Stomach smooth muscle (tissue), 2 donors: Measurements from ENCODE around the gene GAA.
A peak's percentile ranks its signal among the peaks of the same experiment; 100 is the strongest.

Experiments used
- H3K27ac ChIP-seq: one replicate; pipeline ENCODE4 v1.7.0; 2013; ENCODE audit warnings: mild to moderate bottlenecking, low read length, inconsistent platforms
- H3K27me3 ChIP-seq, 2 donors: one replicate each; pipeline ENCODE4 v1.7.0; 2013; ENCODE audit warnings: low read length in 2 of 2; ENCODE audit not compliant: insufficient read depth in 2 of 2, control insufficient read depth in 1 of 2
- H3K36me3 ChIP-seq, 2 donors: one replicate each; pipeline ENCODE4 v1.7.0; 2013; ENCODE audit warnings: low read length in 2 of 2; ENCODE audit not compliant: control insufficient read depth in 2 of 2, insufficient read depth in 2 of 2
- H3K4me1 ChIP-seq: one replicate; pipeline ENCODE4 v1.7.0; 2013; ENCODE audit warnings: low read length; ENCODE audit not compliant: control insufficient read depth, insufficient read depth
- H3K4me3 ChIP-seq, 2 donors: one replicate each; pipeline ENCODE4 v1.7.0; 2013; ENCODE audit warnings: low read length in 2 of 2
- H3K9ac ChIP-seq, 2 donors: one replicate each; pipeline ENCODE4 v1.7.0; 2013; ENCODE audit warnings: low read length in 2 of 2, mild to moderate bottlenecking in 1 of 2
- H3K9me3 ChIP-seq, 2 donors: one replicate each; pipeline ENCODE4 v1.7.0; 2013; ENCODE audit warnings: low read length in 2 of 2; ENCODE audit not compliant: control insufficient read depth in 2 of 2
- donor health status: healthy.
- donor health status: Pancreatic carcinoma.

GAA gene

GRCh38 chr17:80101011-80101945, at the start of gene GAA:
TSS of gene GAA (plus strand) at chr17:80101581. CDS start at chr17:80104587, 3,006 bp downstream.
- Histone ChIP-seq H3K27me3 (no peaks in the 10 kb centered on the region), H3K36me3 (no peaks in the 10 kb centered on the region), H3K4me3 (peak within 1 kb of the TSS; percentile 89 to 94), H3K4me1 (peaks cover 21% of the 10 kb centered on the region), H3K27ac (peak within 1 kb of the TSS; percentile 82), H3K9ac (peak within 1 kb of the TSS; percentile 86 to 88), H3K9me3 (no peaks in the 10 kb centered on the region)

- H3K4me1 ChIP-seq = no peaks in the 10 kb centered on the region
- H3K27ac ChIP-seq = no peak overlapping the region
- no peak overlapping the region for H3K9ac ChIP-seq
- H3K9me3 ChIP-seq = no peaks in the 10 kb centered on the region
- H3K4me3 ChIP-seq = no peak overlapping the region
- no peaks in the 10 kb centered on the region for H3K27me3 ChIP-seq
- peaks cover 9 to 18% of the 10 kb centered on the region in 2 donors for H3K36me3 ChIP-seq
Measured at GRCh38 chr17:80051681-80052080, 49.7 kb upstream of the GAA start.

GRCh38 chr17:80053102-80053501, 48.3 kb upstream of the GAA start:
- H3K27me3 ChIP-seq = no peaks in the 10 kb centered on the region
- H3K4me1 ChIP-seq = no peaks in the 10 kb centered on the region
- no peak overlapping the region for H3K4me3 ChIP-seq
- H3K9me3 ChIP-seq = no peaks in the 10 kb centered on the region
- peaks cover 9 to 16% of the 10 kb centered on the region in 2 donors for H3K36me3 ChIP-seq
- H3K27ac ChIP-seq = no peak overlapping the region
- H3K9ac ChIP-seq = no peak overlapping the region

GRCh38 chr17:80055597-80055996, 45.8 kb upstream of the GAA start:
- Histone ChIP-seq H3K36me3 (peaks cover 7 to 14% of the 10 kb centered on the region in 2 donors), H3K4me3 (no peak overlapping the region), H3K9ac (no peak overlapping the region), H3K4me1 (no peaks in the 10 kb centered on the region), H3K27me3 (no peaks in the 10 kb centered on the region), H3K9me3 (no peaks in the 10 kb centered on the region), H3K27ac (no peak overlapping the region)

- H3K27ac ChIP-seq = no peak overlapping the region
- H3K4me1 ChIP-seq = no peaks in the 10 kb centered on the region
- H3K9me3 ChIP-seq = no peaks in the 10 kb centered on the region
- no peak overlapping the region for H3K9ac ChIP-seq
- H3K27me3 ChIP-seq = no peaks in the 10 kb centered on the region
- peaks cover 7% of the 10 kb centered on the region in 2 donors for H3K36me3 ChIP-seq
- no peak overlapping the region for H3K4me3 ChIP-seq
Measured at GRCh38 chr17:80058311-80058955, 42.9 kb upstream of the GAA start.

- Histone ChIP-seq H3K27ac (no peak overlapping the region), H3K4me3 (no peak overlapping the region)
Measured at GRCh38 chr17:80060644-80061043, 40.7 kb upstream of the GAA start.

GRCh38 chr17:80061421-80061820, 40.0 kb upstream of the GAA start:
- H3K9ac ChIP-seq = no peak overlapping the region
- no peaks in the 10 kb centered on the region for H3K27me3 ChIP-seq
- H3K4me1 ChIP-seq = peaks cover 4% of the 10 kb centered on the region
- H3K36me3 ChIP-seq = peaks cover 7 to 9% of the 10 kb centered on the region in 2 donors
- no peak overlapping the region for H3K4me3 ChIP-seq
- no peak overlapping the region for H3K27ac ChIP-seq
- H3K9me3 ChIP-seq = no peaks in the 10 kb centered on the region

More at GRCh38 chr17:80060644-80061043, 40.7 kb upstream of the GAA start:
- H3K27me3 ChIP-seq = no peaks in the 10 kb centered on the region
- H3K9me3 ChIP-seq = no peaks in the 10 kb centered on the region
- no peak overlapping the region for H3K9ac ChIP-seq
- H3K4me1 ChIP-seq = peaks cover 4% of the 10 kb centered on the region
- H3K36me3 ChIP-seq = peaks cover 7% of the 10 kb centered on the region in 2 donors

- no peak overlapping the region for H3K4me3 ChIP-seq
- H3K27ac ChIP-seq = no peak overlapping the region
Measured at GRCh38 chr17:80063830-80064585, 37.4 kb upstream of the GAA start.

GRCh38 chr17:80064696-80065095, 36.7 kb upstream of the GAA start:
- H3K4me1 ChIP-seq = peaks cover 13% of the 10 kb centered on the region
- H3K9me3 ChIP-seq = no peaks in the 10 kb centered on the region
- no peaks in the 10 kb centered on the region for H3K27me3 ChIP-seq
- H3K4me3 ChIP-seq = no peak overlapping the region
- peaks cover 0 to 2% of the 10 kb centered on the region in 2 donors for H3K36me3 ChIP-seq
- no peak overlapping the region for H3K27ac ChIP-seq
- H3K9ac ChIP-seq = no peak overlapping the region

More at GRCh38 chr17:80063830-80064585, 37.4 kb upstream of the GAA start:
- Histone ChIP-seq H3K9me3 (no peaks in the 10 kb centered on the region), H3K36me3 (peaks cover 2 to 3% of the 10 kb centered on the region in 2 donors), H3K27me3 (no peaks in the 10 kb centered on the region), H3K4me1 (peaks cover 7% of the 10 kb centered on the region), H3K9ac (no peak overlapping the region)

GRCh38 chr17:80065478-80066170, 35.8 kb upstream of the GAA start:
- H3K9me3 ChIP-seq = no peaks in the 10 kb centered on the region
- no peak overlapping the region for H3K9ac ChIP-seq
- H3K27ac ChIP-seq = no peak overlapping the region
- peaks cover 0 to 2% of the 10 kb centered on the region in 2 donors for H3K36me3 ChIP-seq
- no peaks in the 10 kb centered on the region for H3K27me3 ChIP-seq
- H3K4me1 ChIP-seq = peaks cover 22% of the 10 kb centered on the region
- H3K4me3 ChIP-seq = no peak overlapping the region
